Fibroblast of pulmonary artery (primary cell): ENCODE results near the gene MON2.
A peak's percentile ranks its signal among the peaks of the same experiment; 100 is the strongest.
"Not testable (repeated sequence)": the region's sequence is repeated elsewhere in the genome, so short reads cannot be mapped to it uniquely, and the experiment has no call there.

ENCODE experiments used
- DNase-seq: peaks from one replicate; pipeline ENCODE4 v3.0.0-alpha.2; 2010; ENCODE audit warnings: low read depth
- H3K4me3 ChIP-seq: replicated peaks from 2 replicates; pipeline ENCODE4 v1.5.1; 2011; ENCODE audit warnings: low read depth, mild to moderate bottlenecking, control low read depth, low read length, moderate library complexity
- CTCF ChIP-seq: IDR thresholded peaks from 2 replicates; pipeline ENCODE4 v1.5.1; 2011; ENCODE audit warnings: mild to moderate bottlenecking, control low read depth, low read length, inconsistent platforms; ENCODE audit errors: missing control alignments

The MON2 gene

GRCh38 chr12:62552906-62553556 lies 86.4 kb downstream of the MON2 start:
- DNase-seq: no peak
- H3K4me3 ChIP-seq: no peak overlapping the region
- TF ChIP-seq CTCF: no peak

DNA sequence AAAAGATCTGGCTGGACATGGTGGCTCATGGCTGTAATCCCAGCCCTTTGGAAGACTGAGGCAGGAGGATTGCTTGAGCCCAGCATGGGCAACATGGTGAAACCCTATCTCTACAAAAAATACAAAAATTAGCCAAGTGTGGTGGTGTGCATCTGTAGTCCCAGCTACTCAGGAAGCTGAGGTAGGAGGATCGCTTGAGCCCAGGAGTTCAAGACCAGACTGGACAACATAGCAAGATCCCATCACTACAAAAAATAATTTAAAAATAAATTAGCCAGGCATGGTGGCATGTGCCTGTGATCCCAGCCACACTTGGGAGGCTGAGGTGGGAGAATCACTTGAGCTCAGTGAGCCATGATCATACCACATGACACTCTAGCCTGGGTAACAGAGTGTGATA lies 92.7 kb downstream of the MON2 start:
- DNase-seq: not testable (repeated sequence)

GRCh38 chr12:62562846-62563245 lies 96.2 kb downstream of the MON2 start:
- no peak for TF ChIP-seq CTCF
- DNase-seq: peak; percentile 75
- H3K4me3 ChIP-seq: no peak overlapping the region

More for the DNA sequence above, 92.7 kb downstream of the MON2 start:
- not testable (repeated sequence) for H3K4me3 ChIP-seq

DNA sequence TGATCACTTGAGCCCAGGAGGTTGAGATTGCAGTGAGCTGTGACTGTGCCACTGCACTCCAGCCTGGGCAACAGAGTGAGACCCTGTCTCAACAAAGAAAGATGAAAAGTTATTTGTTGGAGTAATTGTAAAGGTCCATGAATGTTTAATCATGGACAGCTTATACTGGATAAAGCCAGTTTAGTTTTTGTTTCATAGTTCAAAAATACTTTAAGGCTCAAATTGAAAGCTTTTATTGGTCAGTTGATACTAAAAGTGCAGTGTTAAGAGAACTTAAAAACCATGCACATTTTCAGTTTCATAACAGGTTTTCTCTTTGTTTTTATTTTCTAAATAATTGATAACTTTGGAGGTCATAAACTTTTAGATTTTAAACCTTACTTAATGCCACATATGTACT lies 108.4 kb downstream of the MON2 start:
- no peak for TF ChIP-seq CTCF
- no peak overlapping the region for H3K4me3 ChIP-seq
- DNase-seq: no peak

DNA sequence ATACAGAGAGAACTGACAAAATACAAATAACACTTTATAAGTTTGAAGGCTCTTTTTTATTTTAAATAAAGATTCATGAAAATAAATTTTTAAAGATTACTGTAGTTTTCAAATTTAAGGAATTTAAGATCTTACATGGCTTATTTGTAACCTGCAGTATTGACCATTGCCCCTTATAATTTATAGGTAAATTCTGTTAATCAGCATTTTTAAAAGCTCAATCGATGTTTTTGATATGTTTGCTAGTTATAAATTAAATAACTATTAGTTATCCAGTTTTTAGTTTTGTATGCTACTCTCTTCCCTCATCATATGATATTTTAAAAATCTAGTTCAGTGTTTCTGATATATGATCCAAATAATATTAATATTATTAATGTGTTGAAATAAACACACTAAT lies 109.9 kb downstream of the MON2 start:
- H3K4me3 ChIP-seq: no peak overlapping the region
- TF ChIP-seq CTCF: no peak
- no peak for DNase-seq

GRCh38 chr12:62578726-62579125 lies 112.1 kb downstream of the MON2 start:
- TF ChIP-seq CTCF: no peak
- DNase-seq: no peak

GRCh38 chr12:62581288-62582064 lies 114.8 kb downstream of the MON2 start:
- DNase-seq: peak; percentile 81
- peak; percentile 72 for TF ChIP-seq CTCF
- no peak overlapping the region for H3K4me3 ChIP-seq

More at GRCh38 chr12:62578726-62579125, 112.1 kb downstream of the MON2 start:
- no peak overlapping the region for H3K4me3 ChIP-seq
